Gastroesophageal sphincter (tissue), 3 donors: Measurements from ENCODE around the gene GPR87.

Source experiments
- CTCF ChIP-seq, 4 experiments: fragments of 200-600 bp in 2 of 4; fragments of 450-650 bp in 2 of 4; sonication (generic) in 1 of 4; IDR thresholded peaks; one replicate each; pipeline ENCODE4 v1.5.1; 2017 to 2019; ENCODE audit warnings: antibody characterized with exemption in 4 of 4, mild to moderate bottlenecking in 2 of 4, moderate library complexity in 2 of 4
- EP300 ChIP-seq: sonication (generic); formaldehyde crosslinking; IDR thresholded peaks from one replicate; pipeline ENCODE4 v1.6.1; 2017; ENCODE audit warnings: antibody characterized with exemption, mild to moderate bottlenecking
- POLR2A ChIP-seq, 2 donors: fragments of 450-650 bp; IDR thresholded peaks; one replicate each; pipeline ENCODE4 v1.6.1; 2017; ENCODE audit warnings: antibody characterized with exemption in 2 of 2, mild to moderate bottlenecking in 2 of 2, moderate library complexity in 1 of 2

- no peak for TF ChIP-seq CTCF (IDR thresholded peaks at IDR 0.05)
- TF ChIP-seq EP300 = no peak
- no peak for TF ChIP-seq POLR2A (IDR thresholded peaks at IDR 0.05)
Measured at GRCh38 chr3:151306168-151306810, 10.3 kb downstream of the GPR87 start.
